Smooth muscle cell of the coronary artery (primary cell): ENCODE results near the gene NCOA6. TPM values are rescaled to one million over a fixed set of nuclear protein-coding genes. Genes with fewer than 3 reads are reported as not detected.

Experiments used
- total RNA-seq: library from RNA; depleted of rRNA; stranded (reverse); fragments of >200 nt; gene quantifications from 2 replicates; pipeline ENCODE4 v1.2.3, GENCODE V29; 2014; ENCODE audit warnings: low replicate concordance

Gene NCOA6
- total RNA-seq: 2.9 and 3.3 TPM in 2 replicates

GRCh38 chr20:34825530-34826362 is at the start of gene NCOA6:
Gene NCOA6 (minus strand): TSS chr20:34825651. CDS start chr20:34782355, 43,296 bp downstream.

GRCh38 chr20:34872622-34873224 is 47.3 kb upstream of the NCOA6 start, which contains the start of gene GGT7:
Gene GGT7 (minus strand): TSS chr20:34872856. CDS start chr20:34872815, 41 bp downstream.

GRCh38 chr20:34704177-34705007 is 121.1 kb downstream of the NCOA6 start, which contains the start of gene TP53INP2:
Gene TP53INP2 (plus strand): TSS chr20:34704344. CDS start chr20:34708740, 4,396 bp downstream.

GRCh38 chr20:34676642-34677373 is 148.6 kb downstream of the NCOA6 start, which contains the start of gene PIGU:
Gene PIGU (minus strand): TSS chr20:34677092. CDS start chr20:34677085, 7 bp downstream.

Other genes with a start within 250 kb of the NCOA6 start
- gene PIGU, start 148.6 kb downstream of the NCOA6 start, total RNA-seq: 3.6 and 5.6 TPM in 2 replicates
- 1.3 and 2.7 TPM in 2 replicates for gene TP53INP2, start 121.3 kb downstream of the NCOA6 start, total RNA-seq
- 9.9 and 11.9 TPM in 2 replicates for gene GGT7, start 47.2 kb upstream of the NCOA6 start, total RNA-seq
- 25.6 and 38.3 TPM in 2 replicates for gene ACSS2, start 51.0 kb upstream of the NCOA6 start, total RNA-seq
- gene GSS, start 130.2 kb upstream of the NCOA6 start, total RNA-seq: 46.8 and 66.1 TPM in 2 replicates
- gene MYH7B, start 130.2 kb upstream of the NCOA6 start, total RNA-seq: under 0.01 and 0.47 TPM in 2 replicates